ENCODE measurements around the gene NR1I3.

The NR1I3 gene

DNA sequence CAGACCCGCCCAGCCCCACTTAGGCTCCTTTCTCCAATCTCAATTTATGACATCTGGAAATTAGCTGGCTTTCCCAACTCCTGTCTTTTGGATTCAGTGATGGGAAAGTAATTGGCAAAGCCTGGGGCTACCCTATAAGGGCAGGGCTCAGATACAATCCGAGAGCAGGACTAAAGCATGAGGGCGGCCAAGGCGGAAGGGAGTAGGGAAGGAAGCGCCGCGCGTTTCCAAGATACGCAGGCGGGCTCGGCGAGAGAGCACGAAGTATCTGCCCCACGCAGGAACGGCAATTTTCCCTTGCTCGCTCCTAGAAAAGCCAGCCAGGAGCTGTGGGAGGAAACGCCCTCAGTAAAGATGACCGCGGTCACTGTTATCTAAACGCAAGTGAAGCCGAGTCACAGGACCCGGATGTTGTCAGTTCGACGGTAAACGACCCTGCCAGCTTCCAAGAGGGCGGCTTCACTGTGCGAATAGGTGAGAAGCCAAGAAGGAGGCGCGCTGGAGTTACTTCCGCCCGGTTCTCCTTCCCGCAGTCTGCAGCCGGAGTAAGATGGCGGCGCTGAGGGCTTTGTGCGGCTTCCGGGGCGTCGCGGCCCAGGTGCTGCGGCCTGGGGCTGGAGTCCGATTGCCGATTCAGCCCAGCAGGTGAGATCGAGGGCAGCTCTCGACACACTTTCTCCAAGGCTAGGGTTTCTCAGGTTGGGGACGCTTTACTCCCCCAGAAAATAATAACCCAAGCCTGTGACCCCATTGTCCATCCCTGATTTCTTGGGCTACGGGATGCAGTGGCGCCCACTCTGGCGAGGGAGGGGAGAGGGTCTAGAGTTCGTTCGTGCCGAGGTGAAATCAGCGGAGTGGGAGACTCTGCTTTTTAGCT is 35.9 kb downstream of the NR1I3 start, which contains the start of gene NDUFS2 (continued):
- TF ChIP-seq ZNF366 (tag by site-specific recombination; conservative IDR thresholded peaks at IDR 0.05), result 0 out of 2 replicates have a peak, but pooled peaks have one; percentile 22
- TF ChIP-seq ZNF629 (tag by site-specific recombination; IDR thresholded peaks at IDR 0.05), result peak; percentile 85
- TF ChIP-seq, protein P1, sequence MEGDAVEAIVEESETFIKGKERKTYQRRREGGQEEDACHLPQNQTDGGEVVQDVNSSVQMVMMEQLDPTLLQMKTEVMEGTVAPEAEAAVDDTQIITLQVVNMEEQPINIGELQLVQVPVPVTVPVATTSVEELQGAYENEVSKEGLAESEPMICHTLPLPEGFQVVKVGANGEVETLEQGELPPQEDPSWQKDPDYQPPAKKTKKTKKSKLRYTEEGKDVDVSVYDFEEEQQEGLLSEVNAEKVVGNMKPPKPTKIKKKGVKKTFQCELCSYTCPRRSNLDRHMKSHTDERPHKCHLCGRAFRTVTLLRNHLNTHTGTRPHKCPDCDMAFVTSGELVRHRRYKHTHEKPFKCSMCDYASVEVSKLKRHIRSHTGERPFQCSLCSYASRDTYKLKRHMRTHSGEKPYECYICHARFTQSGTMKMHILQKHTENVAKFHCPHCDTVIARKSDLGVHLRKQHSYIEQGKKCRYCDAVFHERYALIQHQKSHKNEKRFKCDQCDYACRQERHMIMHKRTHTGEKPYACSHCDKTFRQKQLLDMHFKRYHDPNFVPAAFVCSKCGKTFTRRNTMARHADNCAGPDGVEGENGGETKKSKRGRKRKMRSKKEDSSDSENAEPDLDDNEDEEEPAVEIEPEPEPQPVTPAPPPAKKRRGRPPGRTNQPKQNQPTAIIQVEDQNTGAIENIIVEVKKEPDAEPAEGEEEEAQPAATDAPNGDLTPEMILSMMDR (tag by site-specific recombination; IDR thresholded peaks at IDR 0.05), result peak; percentile 79
- no peak for TF ChIP-seq ZNF768 (tag by site-specific recombination; IDR thresholded peaks at IDR 0.05)
- TF ChIP-seq KLF1 (tag by site-specific recombination; IDR thresholded peaks at IDR 0.05), result 0 out of 2 replicates have a peak, but pooled peaks have one; percentile 9
- TF ChIP-seq, protein P2, sequence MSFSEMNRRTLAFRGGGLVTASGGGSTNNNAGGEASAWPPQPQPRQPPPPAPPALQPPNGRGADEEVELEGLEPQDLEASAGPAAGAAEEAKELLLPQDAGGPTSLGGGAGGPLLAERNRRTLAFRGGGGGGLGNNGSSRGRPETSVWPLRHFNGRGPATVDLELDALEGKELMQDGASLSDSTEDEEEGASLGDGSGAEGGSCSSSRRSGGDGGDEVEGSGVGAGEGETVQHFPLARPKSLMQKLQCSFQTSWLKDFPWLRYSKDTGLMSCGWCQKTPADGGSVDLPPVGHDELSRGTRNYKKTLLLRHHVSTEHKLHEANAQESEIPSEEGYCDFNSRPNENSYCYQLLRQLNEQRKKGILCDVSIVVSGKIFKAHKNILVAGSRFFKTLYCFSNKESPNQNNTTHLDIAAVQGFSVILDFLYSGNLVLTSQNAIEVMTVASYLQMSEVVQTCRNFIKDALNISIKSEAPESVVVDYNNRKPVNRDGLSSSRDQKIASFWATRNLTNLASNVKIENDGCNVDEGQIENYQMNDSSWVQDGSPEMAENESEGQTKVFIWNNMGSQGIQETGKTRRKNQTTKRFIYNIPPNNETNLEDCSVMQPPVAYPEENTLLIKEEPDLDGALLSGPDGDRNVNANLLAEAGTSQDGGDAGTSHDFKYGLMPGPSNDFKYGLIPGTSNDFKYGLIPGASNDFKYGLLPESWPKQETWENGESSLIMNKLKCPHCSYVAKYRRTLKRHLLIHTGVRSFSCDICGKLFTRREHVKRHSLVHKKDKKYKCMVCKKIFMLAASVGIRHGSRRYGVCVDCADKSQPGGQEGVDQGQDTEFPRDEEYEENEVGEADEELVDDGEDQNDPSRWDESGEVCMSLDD (tag by site-specific recombination; IDR thresholded peaks at IDR 0.05), result peak; percentile 61; the same call in 1 of the 2 replicates
- TF ChIP-seq, protein P3, sequence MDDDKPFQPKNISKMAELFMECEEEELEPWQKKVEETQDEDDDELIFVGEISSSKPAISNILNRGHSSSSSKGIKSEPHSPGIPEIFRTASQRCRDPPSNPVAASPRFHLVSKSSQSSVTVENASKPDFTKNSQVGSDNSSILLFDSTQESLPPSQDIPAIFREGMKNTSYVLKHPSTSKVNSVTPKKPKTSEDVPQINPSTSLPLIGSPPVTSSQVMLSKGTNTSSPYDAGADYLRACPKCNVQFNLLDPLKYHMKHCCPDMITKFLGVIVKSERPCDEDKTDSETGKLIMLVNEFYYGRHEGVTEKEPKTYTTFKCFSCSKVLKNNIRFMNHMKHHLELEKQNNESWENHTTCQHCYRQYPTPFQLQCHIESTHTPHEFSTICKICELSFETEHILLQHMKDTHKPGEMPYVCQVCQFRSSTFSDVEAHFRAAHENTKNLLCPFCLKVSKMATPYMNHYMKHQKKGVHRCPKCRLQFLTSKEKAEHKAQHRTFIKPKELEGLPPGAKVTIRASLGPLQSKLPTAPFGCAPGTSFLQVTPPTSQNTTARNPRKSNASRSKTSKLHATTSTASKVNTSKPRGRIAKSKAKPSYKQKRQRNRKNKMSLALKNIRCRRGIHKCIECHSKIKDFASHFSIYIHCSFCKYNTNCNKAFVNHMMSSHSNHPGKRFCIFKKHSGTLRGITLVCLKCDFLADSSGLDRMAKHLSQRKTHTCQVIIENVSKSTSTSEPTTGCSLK (tag by site-specific recombination; IDR thresholded peaks at IDR 0.05), result no peak

DNA sequence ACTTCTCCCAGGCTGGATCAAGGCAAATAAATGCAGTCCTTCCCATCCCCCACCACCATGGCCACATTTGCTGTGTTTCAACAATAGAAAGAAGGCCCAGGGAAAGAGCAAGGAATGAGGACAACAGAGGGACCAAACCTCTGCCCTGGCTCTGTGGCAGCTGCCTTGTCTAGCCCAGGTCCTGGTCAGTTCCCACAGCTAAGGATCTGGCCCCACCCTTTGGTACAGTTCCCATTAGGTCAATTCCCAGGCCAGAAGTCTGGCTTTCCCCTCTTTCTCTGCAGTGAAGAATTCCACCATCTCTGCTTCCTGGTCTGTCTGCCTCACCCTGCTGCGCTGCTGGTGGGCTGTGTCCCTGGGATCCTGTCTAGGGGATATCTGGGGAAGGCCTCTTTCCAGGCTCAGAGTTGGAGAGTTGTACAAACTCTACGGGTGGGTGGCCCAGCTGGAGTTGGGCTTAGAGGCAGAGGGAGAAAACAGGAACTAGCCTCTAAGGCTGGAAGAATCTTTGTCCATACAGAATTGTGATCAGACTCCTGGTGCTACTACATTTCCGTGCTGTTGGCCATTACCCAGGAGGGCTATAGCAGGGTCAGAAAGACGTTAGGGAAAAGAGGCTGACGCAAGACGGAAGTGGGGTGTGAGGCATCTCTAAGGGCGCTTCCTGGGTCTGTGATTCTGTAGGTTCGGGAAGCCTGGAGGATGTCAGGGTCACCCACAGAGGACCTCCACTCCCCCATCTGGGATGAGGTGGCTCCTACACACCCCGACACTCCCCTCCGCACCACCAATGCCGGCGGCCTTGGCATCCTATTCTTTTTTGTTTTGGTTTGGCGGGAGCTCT is 36.8 kb downstream of the NR1I3 start:
- Histone ChIP-seq H3K27ac (ENCODE audit: extremely low read depth, low read depth, low read length) (peak overlapping the region; percentile 72), H3K36me3 (ENCODE audit: control insufficient read depth in 2 of 2, insufficient read depth in 1 of 2, low read length in 2 of 2) (peaks cover 16 to 30% of the 10 kb centered on the region in 2 experiments; a peak in 2 of 3 replicates), H3K9me3 (ENCODE audit: control insufficient read depth, insufficient read depth, low read depth, low read length) (no peaks in the 10 kb centered on the region), H3K4me3 (ENCODE audit: low read depth, low read length) (no peak overlapping the region), H3K4me1 (ENCODE audit: control insufficient read depth, insufficient read depth, low read length) (peaks cover 9% of the 10 kb centered on the region; the same call in 1 of the 2 replicates)
- POLR2A ChIA-PET, result interaction anchor here (0.6 to 2.2 kb wide), 14 partner anchors 10 to 189 kb away, joined by 3 to 22 read pairs (median 4); partner anchors contain the start of genes B4GALT3, FCER1G, PPOX and TOMM40L
- CTCF ChIA-PET, result interaction anchor here (0.6 to 4.9 kb wide), 9 partner anchors 9 to 940 kb away, joined by 3 to 32 read pairs (median 6); partner anchors contain the start of genes APOA2, PPOX and TOMM40L
- TF ChIP-seq KLF9 (tag by site-specific recombination; IDR thresholded peaks at IDR 0.05; ENCODE audit: low read depth), result 0 out of 2 replicates have a peak, but pooled peaks have one; percentile 12
- TF ChIP-seq, protein P4, sequence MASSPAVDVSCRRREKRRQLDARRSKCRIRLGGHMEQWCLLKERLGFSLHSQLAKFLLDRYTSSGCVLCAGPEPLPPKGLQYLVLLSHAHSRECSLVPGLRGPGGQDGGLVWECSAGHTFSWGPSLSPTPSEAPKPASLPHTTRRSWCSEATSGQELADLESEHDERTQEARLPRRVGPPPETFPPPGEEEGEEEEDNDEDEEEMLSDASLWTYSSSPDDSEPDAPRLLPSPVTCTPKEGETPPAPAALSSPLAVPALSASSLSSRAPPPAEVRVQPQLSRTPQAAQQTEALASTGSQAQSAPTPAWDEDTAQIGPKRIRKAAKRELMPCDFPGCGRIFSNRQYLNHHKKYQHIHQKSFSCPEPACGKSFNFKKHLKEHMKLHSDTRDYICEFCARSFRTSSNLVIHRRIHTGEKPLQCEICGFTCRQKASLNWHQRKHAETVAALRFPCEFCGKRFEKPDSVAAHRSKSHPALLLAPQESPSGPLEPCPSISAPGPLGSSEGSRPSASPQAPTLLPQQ (tag by site-specific recombination; IDR thresholded peaks at IDR 0.05), result no peak
- 0 out of 2 replicates have a peak, but pooled peaks have one; percentile 6 for TF ChIP-seq ZEB2 (tag by site-specific recombination; IDR thresholded peaks at IDR 0.05)
- TF ChIP-seq, protein P5, sequence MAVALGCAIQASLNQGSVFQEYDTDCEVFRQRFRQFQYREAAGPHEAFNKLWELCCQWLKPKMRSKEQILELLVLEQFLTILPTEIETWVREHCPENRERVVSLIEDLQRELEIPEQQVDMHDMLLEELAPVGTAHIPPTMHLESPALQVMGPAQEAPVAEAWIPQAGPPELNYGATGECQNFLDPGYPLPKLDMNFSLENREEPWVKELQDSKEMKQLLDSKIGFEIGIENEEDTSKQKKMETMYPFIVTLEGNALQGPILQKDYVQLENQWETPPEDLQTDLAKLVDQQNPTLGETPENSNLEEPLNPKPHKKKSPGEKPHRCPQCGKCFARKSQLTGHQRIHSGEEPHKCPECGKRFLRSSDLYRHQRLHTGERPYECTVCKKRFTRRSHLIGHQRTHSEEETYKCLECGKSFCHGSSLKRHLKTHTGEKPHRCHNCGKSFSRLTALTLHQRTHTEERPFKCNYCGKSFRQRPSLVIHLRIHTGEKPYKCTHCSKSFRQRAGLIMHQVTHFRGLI (tag by site-specific recombination; IDR thresholded peaks at IDR 0.05), result 0 out of 2 replicates have a peak, but pooled peaks have one; percentile 9
- no peak for TF ChIP-seq ZNF10 (tag by site-specific recombination; IDR thresholded peaks at IDR 0.05)

Measured in HEK293 (cell line).